ENCODE results near the gene GALNT8.

The GALNT8 gene

DNA sequence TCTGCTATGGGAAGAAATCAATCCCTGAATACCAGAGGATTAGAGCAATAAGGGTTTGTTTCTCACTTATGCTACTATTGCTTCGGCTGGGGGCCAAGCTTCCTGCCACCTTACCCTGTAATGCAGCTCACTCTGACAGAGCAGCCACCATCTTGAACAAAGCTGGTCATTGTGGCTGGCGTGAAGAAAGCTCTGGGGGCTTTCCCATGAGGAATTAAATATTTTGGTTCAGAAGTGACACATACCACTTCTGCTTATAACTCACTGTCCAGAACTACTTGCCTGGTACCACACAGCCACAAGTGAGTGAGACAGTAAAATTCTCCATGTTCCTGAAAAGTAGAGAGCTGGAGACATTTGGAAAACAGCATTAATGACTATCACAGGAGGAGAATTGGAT is 82.6 kb downstream of the GALNT8 start:
- no peak for TF ChIP-seq CSRNP3 (CRISPR knock-in tag; IDR thresholded peaks at IDR 0.05)
- TF ChIP-seq TOX (CRISPR knock-in tag; IDR thresholded peaks at IDR 0.05; ENCODE audit: borderline replicate concordance) = no peak
- TF ChIP-seq ISL1 (CRISPR knock-in tag; IDR thresholded peaks at IDR 0.05) = no peak
- TF ChIP-seq, protein P1, sequence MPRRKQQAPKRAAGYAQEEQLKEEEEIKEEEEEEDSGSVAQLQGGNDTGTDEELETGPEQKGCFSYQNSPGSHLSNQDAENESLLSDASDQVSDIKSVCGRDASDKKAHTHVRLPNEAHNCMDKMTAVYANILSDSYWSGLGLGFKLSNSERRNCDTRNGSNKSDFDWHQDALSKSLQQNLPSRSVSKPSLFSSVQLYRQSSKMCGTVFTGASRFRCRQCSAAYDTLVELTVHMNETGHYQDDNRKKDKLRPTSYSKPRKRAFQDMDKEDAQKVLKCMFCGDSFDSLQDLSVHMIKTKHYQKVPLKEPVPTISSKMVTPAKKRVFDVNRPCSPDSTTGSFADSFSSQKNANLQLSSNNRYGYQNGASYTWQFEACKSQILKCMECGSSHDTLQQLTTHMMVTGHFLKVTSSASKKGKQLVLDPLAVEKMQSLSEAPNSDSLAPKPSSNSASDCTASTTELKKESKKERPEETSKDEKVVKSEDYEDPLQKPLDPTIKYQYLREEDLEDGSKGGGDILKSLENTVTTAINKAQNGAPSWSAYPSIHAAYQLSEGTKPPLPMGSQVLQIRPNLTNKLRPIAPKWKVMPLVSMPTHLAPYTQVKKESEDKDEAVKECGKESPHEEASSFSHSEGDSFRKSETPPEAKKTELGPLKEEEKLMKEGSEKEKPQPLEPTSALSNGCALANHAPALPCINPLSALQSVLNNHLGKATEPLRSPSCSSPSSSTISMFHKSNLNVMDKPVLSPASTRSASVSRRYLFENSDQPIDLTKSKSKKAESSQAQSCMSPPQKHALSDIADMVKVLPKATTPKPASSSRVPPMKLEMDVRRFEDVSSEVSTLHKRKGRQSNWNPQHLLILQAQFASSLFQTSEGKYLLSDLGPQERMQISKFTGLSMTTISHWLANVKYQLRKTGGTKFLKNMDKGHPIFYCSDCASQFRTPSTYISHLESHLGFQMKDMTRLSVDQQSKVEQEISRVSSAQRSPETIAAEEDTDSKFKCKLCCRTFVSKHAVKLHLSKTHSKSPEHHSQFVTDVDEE (CRISPR knock-in tag; IDR thresholded peaks at IDR 0.05) = no peak
- no peak for TF ChIP-seq ZNF70 (CRISPR knock-in tag; IDR thresholded peaks at IDR 0.05)
- TF ChIP-seq ZNF565 (CRISPR knock-in tag; conservative IDR thresholded peaks at IDR 0.05; ENCODE audit: low read depth) = no peak
- no peak for TF ChIP-seq BACH2 (CRISPR knock-in tag; IDR thresholded peaks at IDR 0.05; ENCODE audit: borderline replicate concordance)
- TF ChIP-seq RARB (CRISPR knock-in tag; IDR thresholded peaks at IDR 0.05) = no peak
- TF ChIP-seq, protein P2, sequence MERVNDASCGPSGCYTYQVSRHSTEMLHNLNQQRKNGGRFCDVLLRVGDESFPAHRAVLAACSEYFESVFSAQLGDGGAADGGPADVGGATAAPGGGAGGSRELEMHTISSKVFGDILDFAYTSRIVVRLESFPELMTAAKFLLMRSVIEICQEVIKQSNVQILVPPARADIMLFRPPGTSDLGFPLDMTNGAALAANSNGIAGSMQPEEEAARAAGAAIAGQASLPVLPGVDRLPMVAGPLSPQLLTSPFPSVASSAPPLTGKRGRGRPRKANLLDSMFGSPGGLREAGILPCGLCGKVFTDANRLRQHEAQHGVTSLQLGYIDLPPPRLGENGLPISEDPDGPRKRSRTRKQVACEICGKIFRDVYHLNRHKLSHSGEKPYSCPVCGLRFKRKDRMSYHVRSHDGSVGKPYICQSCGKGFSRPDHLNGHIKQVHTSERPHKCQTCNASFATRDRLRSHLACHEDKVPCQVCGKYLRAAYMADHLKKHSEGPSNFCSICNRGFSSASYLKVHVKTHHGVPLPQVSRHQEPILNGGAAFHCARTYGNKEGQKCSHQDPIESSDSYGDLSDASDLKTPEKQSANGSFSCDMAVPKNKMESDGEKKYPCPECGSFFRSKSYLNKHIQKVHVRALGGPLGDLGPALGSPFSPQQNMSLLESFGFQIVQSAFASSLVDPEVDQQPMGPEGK (CRISPR knock-in tag; IDR thresholded peaks at IDR 0.05; ENCODE audit: borderline replicate concordance) = no peak
- no peak for TF ChIP-seq OSR1 (CRISPR knock-in tag; IDR thresholded peaks at IDR 0.05)
- ATAC-seq = no peak

DNA sequence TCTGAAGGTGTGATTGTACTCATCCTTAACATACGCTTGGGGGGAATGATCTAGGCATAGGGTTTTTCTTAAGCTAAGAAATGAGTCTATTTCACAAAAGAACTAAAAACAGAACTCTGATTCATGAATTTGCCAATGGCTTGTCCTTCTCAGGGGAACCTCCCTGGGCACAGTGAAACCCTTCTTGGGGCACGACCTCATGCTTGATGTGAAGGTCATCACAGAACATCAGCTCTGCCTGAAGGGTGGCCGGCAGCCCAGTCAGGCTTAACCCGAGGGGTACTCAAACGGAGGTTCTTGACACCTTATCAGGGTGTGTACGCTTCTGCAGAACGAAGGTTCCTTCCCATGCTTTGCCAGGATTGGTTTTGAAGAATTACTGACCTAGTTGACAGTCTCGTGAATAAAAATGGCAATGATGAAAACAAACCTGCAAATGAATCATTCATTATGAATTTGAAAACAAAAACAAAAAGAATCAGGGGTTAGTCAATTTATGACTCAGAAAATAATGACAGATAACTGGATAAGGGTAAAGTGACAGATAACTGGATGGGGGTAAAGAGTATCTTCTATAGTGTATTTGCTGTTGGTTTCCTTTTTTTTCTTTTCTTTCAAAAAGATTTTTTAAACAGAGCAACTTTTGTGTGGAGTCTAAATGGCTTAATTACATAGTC is 86.4 kb downstream of the GALNT8 start:
- no peak for ATAC-seq
- TF ChIP-seq ZNF565 (CRISPR knock-in tag; conservative IDR thresholded peaks at IDR 0.05; ENCODE audit: low read depth) = no peak
- TF ChIP-seq, protein P2 (CRISPR knock-in tag; IDR thresholded peaks at IDR 0.05; ENCODE audit: borderline replicate concordance) = no peak
- TF ChIP-seq BACH2 (CRISPR knock-in tag; IDR thresholded peaks at IDR 0.05; ENCODE audit: borderline replicate concordance) = no peak
- TF ChIP-seq ARNTL (CRISPR knock-in tag; IDR thresholded peaks at IDR 0.05; ENCODE audit: borderline replicate concordance, low read depth) = no peak
- TF ChIP-seq ZC3H10 (CRISPR knock-in tag; IDR thresholded peaks at IDR 0.05) = no peak
- no peak for TF ChIP-seq GLIS3 (CRISPR knock-in tag; IDR thresholded peaks at IDR 0.05)
- TF ChIP-seq POU6F1 (CRISPR knock-in tag; IDR thresholded peaks at IDR 0.05; ENCODE audit: borderline replicate concordance, low read depth) = no peak
- TF ChIP-seq RARB (CRISPR knock-in tag; IDR thresholded peaks at IDR 0.05) = no peak
- no peak for TF ChIP-seq TCF4 (CRISPR knock-in tag; IDR thresholded peaks at IDR 0.05; ENCODE audit: borderline replicate concordance)

DNA sequence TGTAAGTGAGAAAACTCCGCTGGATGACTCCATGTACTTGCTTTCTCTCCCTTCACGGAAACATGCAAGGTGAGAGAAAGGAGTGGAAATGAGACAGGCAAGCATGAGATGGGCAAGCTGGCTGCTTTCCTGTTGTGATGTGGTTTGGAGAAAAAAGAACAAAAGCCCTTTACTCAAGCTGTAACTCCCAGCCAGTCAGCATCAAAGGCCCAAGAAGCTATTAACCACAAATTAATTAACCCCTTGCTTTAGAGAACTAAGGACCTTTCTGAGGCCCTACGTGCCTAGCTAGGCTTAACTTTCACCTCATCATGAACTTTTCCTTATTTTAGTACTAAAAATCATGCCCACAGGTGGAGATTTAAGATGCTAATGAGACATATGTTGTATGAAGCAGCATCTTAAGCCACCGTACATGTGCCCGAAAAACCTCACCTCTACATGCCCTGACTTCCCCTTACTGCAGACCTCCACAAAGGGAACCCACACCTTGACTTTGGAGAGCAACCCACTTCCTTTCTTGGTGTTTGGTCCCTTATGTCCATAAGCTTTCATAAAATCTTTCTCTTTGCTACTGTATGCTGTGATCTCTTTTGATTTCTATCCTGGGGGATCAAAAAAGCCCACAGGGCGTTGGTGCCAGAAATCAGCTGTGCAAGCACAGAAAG is 87.0 kb downstream of the GALNT8 start:
- no peak for ATAC-seq

More for the DNA sequence above, 87.0 kb downstream of the GALNT8 start:
- TF ChIP-seq OSR1 (CRISPR knock-in tag; IDR thresholded peaks at IDR 0.05) (no peak), CSRNP3 (CRISPR knock-in tag; IDR thresholded peaks at IDR 0.05) (no peak), GLIS3 (CRISPR knock-in tag; IDR thresholded peaks at IDR 0.05) (no peak), TCF4 (CRISPR knock-in tag; IDR thresholded peaks at IDR 0.05; ENCODE audit: borderline replicate concordance) (no peak)
